Endothelial cell of umbilical vein (primary cell): Measurements from ENCODE around the gene ZNF70.

ENCODE experiments used
- EZH2 ChIP-seq: IDR thresholded peaks from 2 replicates; pipeline ENCODE4 v1.6.1; 2012; ENCODE audit warnings: borderline replicate concordance, low read depth, mild to moderate bottlenecking, moderate library complexity, low read length, inconsistent platforms; ENCODE audit not compliant: severe bottlenecking
- FOS ChIP-seq: IDR thresholded peaks from 2 replicates; pipeline ENCODE4 v1.6.1; 2011; ENCODE audit warnings: mild to moderate bottlenecking, low read length, moderate library complexity, borderline replicate concordance; ENCODE audit not compliant: insufficient read depth
- GATA2 ChIP-seq: IDR thresholded peaks from 2 replicates; pipeline ENCODE4 v1.7.0; 2011; ENCODE audit warnings: low read depth, mild to moderate bottlenecking, moderate library complexity, mixed read lengths, low read length; ENCODE audit not compliant: insufficient read length, insufficient read depth
- JUN ChIP-seq: IDR thresholded peaks from 2 replicates; pipeline ENCODE4 v1.6.1; 2011; ENCODE audit warnings: borderline replicate concordance, low read depth; ENCODE audit not compliant: insufficient read length, insufficient read depth
- MYC ChIP-seq: IDR thresholded peaks from one replicate; pipeline ENCODE4 v1.6.1; 2011; ENCODE audit warnings: mild to moderate bottlenecking, low read depth, low read length
- POLR2A ChIP-seq: IDR thresholded peaks from 2 replicates; pipeline ENCODE4 v1.6.1; 2012; ENCODE audit warnings: low read depth, mild to moderate bottlenecking, control low read depth, low read length
- POLR2AphosphoS5 ChIP-seq: IDR thresholded peaks from 2 replicates; pipeline ENCODE4 v1.6.1; 2012; ENCODE audit warnings: low read depth, mild to moderate bottlenecking, control low read depth, low read length, moderate library complexity; ENCODE audit not compliant: insufficient read depth
- TF ChIP-seq, protein P1 (sequence below), 2 donors: IDR thresholded peaks; 1 replicate in 1 of 2; 2 replicates in 1 of 2; pipeline ENCODE4 v1.5.1; 2011; ENCODE audit warnings: low read length in 2 of 2, mild to moderate bottlenecking in 2 of 2, moderate library complexity in 2 of 2, control low read depth in 1 of 2, inconsistent platforms in 1 of 2, low read depth in 1 of 2; ENCODE audit not compliant: insufficient read depth in 1 of 2; ENCODE audit errors: extremely low read depth in 1 of 2
- TF ChIP-seq, protein P2 (sequence below): IDR thresholded peaks from 2 replicates; pipeline ENCODE4 v1.6.1; 2011; ENCODE audit not compliant: insufficient read depth, insufficient read length

DNA sequence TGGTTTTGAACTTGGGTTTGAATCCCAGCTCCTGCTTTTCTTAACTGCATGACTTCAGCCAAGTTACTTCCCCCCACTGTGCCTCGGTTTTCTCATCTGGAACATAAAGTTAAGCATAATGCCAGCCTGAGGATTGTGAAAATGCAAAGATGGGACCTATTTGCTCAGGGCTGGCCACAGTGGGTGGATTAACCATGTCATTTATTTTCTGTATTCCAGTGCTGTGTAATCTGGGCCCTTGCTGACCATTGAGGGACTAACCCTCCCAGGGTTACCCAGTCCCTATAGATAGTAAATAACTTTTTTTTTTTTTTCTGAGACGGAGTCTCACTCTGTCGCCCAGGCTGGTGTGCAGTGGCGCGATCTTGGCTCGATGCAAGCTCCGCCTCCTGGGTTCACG is 4.8 kb upstream of the ZNF70 start:
- TF ChIP-seq, protein P1, sequence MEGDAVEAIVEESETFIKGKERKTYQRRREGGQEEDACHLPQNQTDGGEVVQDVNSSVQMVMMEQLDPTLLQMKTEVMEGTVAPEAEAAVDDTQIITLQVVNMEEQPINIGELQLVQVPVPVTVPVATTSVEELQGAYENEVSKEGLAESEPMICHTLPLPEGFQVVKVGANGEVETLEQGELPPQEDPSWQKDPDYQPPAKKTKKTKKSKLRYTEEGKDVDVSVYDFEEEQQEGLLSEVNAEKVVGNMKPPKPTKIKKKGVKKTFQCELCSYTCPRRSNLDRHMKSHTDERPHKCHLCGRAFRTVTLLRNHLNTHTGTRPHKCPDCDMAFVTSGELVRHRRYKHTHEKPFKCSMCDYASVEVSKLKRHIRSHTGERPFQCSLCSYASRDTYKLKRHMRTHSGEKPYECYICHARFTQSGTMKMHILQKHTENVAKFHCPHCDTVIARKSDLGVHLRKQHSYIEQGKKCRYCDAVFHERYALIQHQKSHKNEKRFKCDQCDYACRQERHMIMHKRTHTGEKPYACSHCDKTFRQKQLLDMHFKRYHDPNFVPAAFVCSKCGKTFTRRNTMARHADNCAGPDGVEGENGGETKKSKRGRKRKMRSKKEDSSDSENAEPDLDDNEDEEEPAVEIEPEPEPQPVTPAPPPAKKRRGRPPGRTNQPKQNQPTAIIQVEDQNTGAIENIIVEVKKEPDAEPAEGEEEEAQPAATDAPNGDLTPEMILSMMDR (IDR thresholded peaks at IDR 0.05; ENCODE audit: extremely low read depth in 1 of 2, insufficient read depth in 1 of 2, low read depth in 1 of 2, low read length in 2 of 2), result no peak
- no peak for TF ChIP-seq POLR2A
- no peak for TF ChIP-seq EZH2
- TF ChIP-seq POLR2AphosphoS5, result no peak
- no peak for TF ChIP-seq MYC
- TF ChIP-seq FOS, result no peak
- no peak for TF ChIP-seq JUN
- TF ChIP-seq, protein P2, sequence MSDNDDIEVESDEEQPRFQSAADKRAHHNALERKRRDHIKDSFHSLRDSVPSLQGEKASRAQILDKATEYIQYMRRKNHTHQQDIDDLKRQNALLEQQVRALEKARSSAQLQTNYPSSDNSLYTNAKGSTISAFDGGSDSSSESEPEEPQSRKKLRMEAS, result no peak
- TF ChIP-seq GATA2, result no peak
